Aorta (tissue), 5 donors: ENCODE measurements around the gene RALGDS. TPM values are rescaled to one million over a fixed set of nuclear protein-coding genes. Genes with fewer than 3 reads are reported as not detected.
A peak's percentile ranks its signal among the peaks of the same experiment; 100 is the strongest.
"Not testable (repeated sequence)": the region's sequence is repeated elsewhere in the genome, so short reads cannot be mapped to it uniquely, and the experiment has no call there.

Source experiments
- ATAC-seq: fragments of 200-7000 bp; cut with Tn5 transposase; one replicate; pipeline ENCODE4 v1.9.1; 2022; ENCODE audit warnings: moderate library complexity; ENCODE audit not compliant: low FRiP score
- DNase-seq, 2 donors: peaks; one replicate each; pipeline ENCODE4 v3.0.0-alpha.2; 2020
- H3K27ac ChIP-seq, 2 donors: one replicate each; pipeline ENCODE4 v1.5.1; 2013; ENCODE audit warnings: low read length in 2 of 2, mild to moderate bottlenecking in 2 of 2, moderate library complexity in 2 of 2, control low read depth in 1 of 2, inconsistent platforms in 1 of 2, low read depth in 1 of 2
- H3K27me3 ChIP-seq, 2 donors: one replicate each; pipeline ENCODE4 v1.6.1; 2013; ENCODE audit warnings: control low read depth in 1 of 2, low read length in 1 of 2, mild to moderate bottlenecking in 1 of 2, moderate library complexity in 1 of 2; ENCODE audit not compliant: insufficient read depth in 2 of 2, control insufficient read depth in 1 of 2
- H3K36me3 ChIP-seq, 2 donors: one replicate each; pipeline ENCODE4 v1.6.1; 2013; ENCODE audit warnings: control low read depth in 1 of 2, low read length in 1 of 2, mild to moderate bottlenecking in 1 of 2; ENCODE audit not compliant: insufficient read depth in 2 of 2, control insufficient read depth in 1 of 2
- H3K4me1 ChIP-seq, 2 donors: one replicate each; pipeline ENCODE4 v1.6.1; 2013; ENCODE audit warnings: low read length in 2 of 2, control low read depth in 1 of 2, mild to moderate bottlenecking in 1 of 2, moderate library complexity in 1 of 2; ENCODE audit not compliant: insufficient read depth in 2 of 2, control insufficient read depth in 1 of 2
- H3K4me3 ChIP-seq, 2 donors: one replicate each; pipeline ENCODE4 v1.5.1; 2013; ENCODE audit warnings: low read length in 2 of 2, control low read depth in 1 of 2, mild to moderate bottlenecking in 1 of 2
- H3K9me3 ChIP-seq: one replicate; pipeline ENCODE4 v1.6.1; 2013; ENCODE audit warnings: mild to moderate bottlenecking, low read length; ENCODE audit not compliant: control insufficient read depth
- WGBS, 2 donors: extraction: QIAGEN DNeasy Blood & Tissue Kit; methylation state at CpG; one replicate each; pipeline ENCODE4 v1.1.7; 2013; 5-methylcytosine and 5-hydroxymethylcytosine counted together
- intact Hi-C, 2 donors: fragments of 100-400 bp; cut with DNase I; formaldehyde crosslinking; loops; one replicate each; pipeline versions ENCODE4 v1.14.2 to v1.15.0; 2022
- polyA plus RNA-seq, 2 donors: library from polyadenylated mRNA; stranded (reverse); fragments of 200-250 nt; gene quantifications; one replicate each; pipeline ENCODE4 v1.2.3, GENCODE V29; 2013
- total RNA-seq, 2 donors: library from RNA; stranded (reverse); fragmentation: NEBNext Ultra II Directional; extraction: Animal tissue kit (Norgen Biotek cat#: 25700); gene quantifications; one replicate each; pipeline ENCODE4 v1.2.1, GENCODE V29; 2021
- donor health status: healthy with polysubstance abuse.
- donor health status: Bipolar disorder and iron deficiency.
- donor health status: DM: no; HTN: no; CAD: no.
- donor health status: DM: no; HTN: no; CAD: no.
- donor health status: DM: yes; HTN: yes; CAD: no.

The RALGDS gene
- total and polyA plus RNA-seq, 4 donors, result 19.4 to 61.2 (median 26.4) TPM

DNA sequence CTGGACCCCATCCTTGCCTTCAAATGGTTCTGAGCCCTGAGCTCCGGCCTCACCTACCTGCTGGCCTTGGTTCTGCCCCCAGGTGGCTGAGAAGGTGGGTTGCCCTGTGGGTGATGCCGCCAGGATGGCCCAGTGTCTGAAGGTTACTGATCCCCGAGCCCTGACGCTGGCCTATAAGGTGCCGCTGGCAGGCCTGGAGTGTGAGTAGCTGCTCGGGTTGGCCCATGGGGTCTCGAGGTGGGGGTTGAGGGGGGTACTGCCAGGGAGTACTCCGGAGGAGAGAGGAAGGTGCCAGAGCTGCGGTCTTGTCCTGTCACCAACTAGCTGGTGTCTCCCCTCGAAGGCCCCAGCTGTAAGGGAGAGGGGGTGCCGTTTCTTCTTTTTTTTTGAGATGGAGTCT is 54.0 kb downstream of the RALGDS start:
- no peaks in the 10 kb centered on the region for H3K27me3 ChIP-seq
- DNase-seq (peak in 1 of 2 donors; percentile 65), ATAC-seq (no peak)
- H3K27ac ChIP-seq, result no peak overlapping the region
- WGBS, 2 donors, result 91 to 92% methylated on average over 11 of the region's 11 CpGs
- no peaks in the 10 kb centered on the region for H3K9me3 ChIP-seq
- H3K36me3 ChIP-seq, result no peaks in the 10 kb centered on the region
- intact Hi-C loops, result no loop called here
- no peaks in the 10 kb centered on the region for H3K4me1 ChIP-seq
- H3K4me3 ChIP-seq, result no peak overlapping the region

DNA sequence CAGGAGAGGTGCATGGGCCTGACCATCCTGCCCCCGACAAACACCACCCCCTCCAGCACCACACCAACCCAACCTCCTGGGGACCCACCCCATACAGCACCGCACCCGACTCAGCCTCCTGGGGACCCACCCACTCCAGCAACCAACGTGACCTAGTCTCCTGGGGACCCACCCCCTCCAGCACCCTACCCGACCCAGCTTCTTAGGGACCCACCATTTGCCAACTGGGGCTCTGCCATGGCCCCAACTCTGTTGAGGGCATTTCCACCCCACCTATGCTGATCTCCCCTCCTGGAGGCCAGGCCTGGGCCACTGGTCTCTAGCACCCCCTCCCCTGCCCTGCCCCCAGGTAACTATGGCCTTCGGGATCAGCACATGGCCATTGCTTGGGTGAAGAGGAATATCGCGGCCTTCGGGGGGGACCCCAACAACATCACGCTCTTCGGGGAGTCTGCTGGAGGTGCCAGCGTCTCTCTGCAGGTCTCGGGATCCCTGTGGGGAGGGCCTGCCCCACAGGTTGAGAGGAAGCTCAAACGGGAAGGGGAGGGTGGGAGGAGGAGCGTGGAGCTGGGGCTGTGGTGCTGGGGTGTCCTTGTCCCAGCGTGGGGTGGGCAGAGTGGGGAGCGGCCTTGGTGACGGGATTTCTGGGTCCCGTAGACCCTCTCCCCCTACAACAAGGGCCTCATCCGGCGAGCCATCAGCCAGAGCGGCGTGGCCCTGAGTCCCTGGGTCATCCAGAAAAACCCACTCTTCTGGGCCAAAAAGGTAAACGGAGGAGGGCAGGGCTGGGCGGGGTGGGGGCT is 54.7 kb downstream of the RALGDS start:
- ATAC-seq, result no peak
- 94% methylated on average over 22 to 25 of the region's 25 CpGs for WGBS, 2 donors

DNA sequence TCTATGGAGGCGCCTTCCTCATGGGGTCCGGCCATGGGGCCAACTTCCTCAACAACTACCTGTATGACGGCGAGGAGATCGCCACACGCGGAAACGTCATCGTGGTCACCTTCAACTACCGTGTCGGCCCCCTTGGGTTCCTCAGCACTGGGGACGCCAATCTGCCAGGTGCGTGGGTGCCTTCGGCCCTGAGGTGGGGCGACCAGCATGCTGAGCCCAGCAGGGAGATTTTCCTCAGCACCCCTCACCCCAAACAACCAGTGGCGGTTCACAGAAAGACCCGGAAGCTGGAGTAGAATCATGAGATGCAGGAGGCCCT is 56.0 kb downstream of the RALGDS start:
- Histone ChIP-seq H3K4me1 (no peaks in the 10 kb centered on the region), H3K27me3 (no peaks in the 10 kb centered on the region), H3K27ac (no peak overlapping the region), H3K9me3 (no peaks in the 10 kb centered on the region), H3K36me3 (no peaks in the 10 kb centered on the region), H3K4me3 (no peak overlapping the region)
- intact Hi-C loops, result no loop called here
- WGBS, 2 donors, result 94 to 96% methylated on average over 17 of the region's 17 CpGs
- ATAC-seq (no peak), DNase-seq (no peak)

More for the DNA sequence above, 54.7 kb downstream of the RALGDS start:
- no peaks in the 10 kb centered on the region for H3K4me1 ChIP-seq
- H3K27ac ChIP-seq, result no peak overlapping the region
- intact Hi-C loops, result no loop called here
- no peaks in the 10 kb centered on the region for H3K36me3 ChIP-seq
- peak in 1 of 2 donors; percentile 68 for DNase-seq
- H3K4me3 ChIP-seq, result no peak overlapping the region
- H3K9me3 ChIP-seq, result no peaks in the 10 kb centered on the region
- H3K27me3 ChIP-seq, result no peaks in the 10 kb centered on the region

DNA sequence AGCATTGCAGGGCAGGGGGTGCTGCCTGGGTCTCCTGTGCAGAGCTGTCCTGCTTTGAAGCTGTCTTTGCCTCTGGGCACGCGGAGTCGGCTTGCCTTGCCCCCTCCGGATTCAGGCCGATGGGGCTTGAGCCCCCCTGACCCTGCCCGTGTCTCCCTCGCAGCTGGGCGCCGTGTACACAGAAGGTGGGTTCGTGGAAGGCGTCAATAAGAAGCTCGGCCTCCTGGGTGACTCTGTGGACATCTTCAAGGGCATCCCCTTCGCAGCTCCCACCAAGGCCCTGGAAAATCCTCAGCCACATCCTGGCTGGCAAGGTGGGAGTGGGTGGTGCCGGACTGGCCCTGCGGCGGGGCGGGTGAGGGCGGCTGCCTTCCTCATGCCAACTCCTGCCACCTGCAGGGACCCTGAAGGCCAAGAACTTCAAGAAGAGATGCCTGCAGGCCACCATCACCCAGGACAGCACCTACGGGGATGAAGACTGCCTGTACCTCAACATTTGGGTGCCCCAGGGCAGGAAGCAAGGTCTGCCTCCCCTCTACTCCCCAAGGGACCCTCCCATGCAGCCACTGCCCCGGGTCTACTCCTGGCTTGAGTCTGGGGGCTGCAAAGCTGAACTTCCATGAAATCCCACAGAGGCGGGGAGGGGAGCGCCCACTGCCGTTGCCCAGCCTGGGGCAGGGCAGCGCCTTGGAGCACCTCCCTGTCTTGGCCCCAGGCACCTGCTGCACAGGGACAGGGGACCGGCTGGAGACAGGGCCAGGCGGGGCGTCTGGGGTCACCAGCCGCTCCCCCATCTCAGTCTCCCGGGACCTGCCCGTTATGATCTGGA is 56.6 kb downstream of the RALGDS start:
- H3K4me3 ChIP-seq, result no peak overlapping the region
- no peak for ATAC-seq
- 94% methylated on average over 30 of the region's 30 CpGs for WGBS, 2 donors
- intact Hi-C loops, result no loop called here
- H3K27me3 ChIP-seq, result no peaks in the 10 kb centered on the region
- no peaks in the 10 kb centered on the region for H3K36me3 ChIP-seq
- H3K27ac ChIP-seq, result no peak overlapping the region
- no peaks in the 10 kb centered on the region for H3K4me1 ChIP-seq
- peak in 1 of 2 donors; percentile 69 for DNase-seq
- H3K9me3 ChIP-seq, result no peaks in the 10 kb centered on the region

DNA sequence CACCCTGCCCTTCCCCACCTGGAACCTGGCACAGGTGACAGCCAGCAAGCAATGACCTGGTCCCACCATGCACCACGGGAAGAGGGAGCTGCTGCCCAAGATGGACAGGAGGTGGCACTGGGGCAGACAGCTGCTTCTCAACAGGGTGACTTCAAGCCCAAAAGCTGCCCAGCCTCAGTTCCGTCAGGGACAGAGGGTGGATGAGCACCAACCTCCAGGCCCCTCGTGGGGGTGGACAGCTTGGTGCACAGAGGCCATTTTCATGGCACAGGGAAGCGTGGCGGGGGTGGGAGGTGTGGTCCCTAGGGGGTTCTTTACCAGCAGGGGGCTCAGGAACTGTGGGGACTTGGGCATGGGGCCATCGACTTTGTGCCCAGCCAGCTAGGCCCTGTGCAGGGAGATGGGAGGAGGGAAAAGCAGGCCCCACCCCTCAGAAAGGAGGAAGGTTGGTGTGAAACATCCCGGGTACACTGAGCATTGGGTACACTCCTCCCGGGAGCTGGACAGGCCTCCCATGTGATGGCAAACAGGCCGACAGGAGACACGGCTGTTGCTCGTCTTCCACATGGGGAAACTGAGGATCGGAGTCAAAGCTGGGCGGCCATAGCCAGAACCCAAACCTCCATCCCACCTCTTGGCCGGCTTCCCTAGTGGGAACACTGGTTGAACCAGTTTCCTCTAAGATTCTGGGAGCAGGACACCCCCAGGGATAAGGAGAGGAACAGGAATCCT is 57.4 kb downstream of the RALGDS start:
- no peak for ATAC-seq
- intact Hi-C loops, result no loop called here
- Histone ChIP-seq H3K27me3 (no peaks in the 10 kb centered on the region), H3K36me3 (no peaks in the 10 kb centered on the region), H3K27ac (no peak overlapping the region), H3K4me3 (no peak overlapping the region), H3K9me3 (no peaks in the 10 kb centered on the region), H3K4me1 (no peaks in the 10 kb centered on the region)
- DNase-seq, result peak in 1 of 2 donors; percentile 51
- 83 to 85% methylated on average over 14 of the region's 14 CpGs for WGBS, 2 donors

DNA sequence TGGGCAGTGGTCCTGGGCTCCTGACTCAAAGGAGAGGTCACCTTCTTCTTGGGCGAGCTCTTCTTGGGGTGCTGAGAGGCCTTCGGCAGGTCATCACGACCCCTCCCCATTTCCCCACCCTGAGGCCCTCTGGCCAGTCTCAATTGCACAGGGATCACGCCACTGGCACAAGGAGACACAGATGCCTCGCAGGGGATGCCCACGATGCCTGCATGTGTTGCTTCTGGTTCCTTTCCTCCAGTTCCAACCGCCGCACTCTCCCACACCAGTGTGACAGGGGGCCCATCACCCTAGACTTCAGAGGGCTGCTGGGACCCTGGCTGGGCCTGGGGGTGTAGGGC is 57.9 kb downstream of the RALGDS start:
- H3K4me1 ChIP-seq, result no peaks in the 10 kb centered on the region
- no peaks in the 10 kb centered on the region for H3K27me3 ChIP-seq
- no peak overlapping the region for H3K4me3 ChIP-seq
- H3K9me3 ChIP-seq, result no peaks in the 10 kb centered on the region
- DNase-seq (peak in 1 of 2 donors; percentile 55), ATAC-seq (no peak)
- WGBS, 2 donors, result 83 to 89% methylated on average over 8 of the region's 8 CpGs
- H3K27ac ChIP-seq, result no peak overlapping the region
- no peaks in the 10 kb centered on the region for H3K36me3 ChIP-seq
- intact Hi-C loops, result no loop called here

DNA sequence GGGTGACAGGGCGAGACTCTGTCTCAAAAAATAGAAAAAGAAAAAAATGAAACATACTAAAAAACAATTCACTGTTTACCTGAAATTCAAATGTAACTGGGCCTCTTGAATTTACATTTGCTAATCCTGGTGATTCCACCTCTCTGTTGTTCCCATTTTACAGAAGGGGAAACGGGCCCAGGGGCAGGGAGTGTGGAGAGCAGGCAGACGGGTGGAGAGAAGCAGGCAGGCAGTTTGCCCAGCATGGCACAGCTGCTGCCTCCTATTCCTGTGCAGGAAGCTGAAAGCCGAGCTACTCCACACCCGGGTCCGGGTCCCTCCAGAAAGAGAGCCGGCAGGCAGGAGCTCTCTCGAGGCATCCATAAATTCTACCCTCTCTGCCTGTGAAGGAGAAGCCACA is 58.5 kb downstream of the RALGDS start:
- peak in 1 of 2 donors; percentile 55 for DNase-seq
- H3K9me3 ChIP-seq, ATAC-seq, H3K36me3 ChIP-seq, H3K27ac ChIP-seq, H3K4me1 ChIP-seq, H3K4me3 ChIP-seq, intact Hi-C loops, H3K27me3 ChIP-seq: not testable (repeated sequence)
- WGBS, 2 donors, result 63 to 73% methylated on average over 2 to 4 of the region's 8 CpGs

DNA sequence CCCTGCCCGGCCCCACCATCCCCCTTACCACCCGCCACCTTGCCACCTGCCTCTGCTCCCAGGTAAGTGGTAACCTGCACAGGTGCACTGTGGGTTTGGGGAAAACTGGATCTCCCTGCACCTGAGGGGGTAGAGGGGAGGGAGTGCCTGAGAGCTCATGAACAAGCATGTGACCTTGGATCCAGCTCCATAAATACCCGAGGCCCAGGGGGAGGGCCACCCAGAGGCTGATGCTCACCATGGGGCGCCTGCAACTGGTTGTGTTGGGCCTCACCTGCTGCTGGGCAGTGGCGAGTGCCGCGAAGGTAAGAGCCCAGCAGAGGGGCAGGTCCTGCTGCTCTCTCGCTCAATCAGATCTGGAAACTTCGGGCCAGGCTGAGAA is 59.3 kb downstream of the RALGDS start, which contains the start of gene CEL:
Gene CEL, plus strand, starts transcription at position 218 of the 382 bp plus-strand sequence. Its CDS starts 22 bp downstream, at position 240.
- H3K27ac ChIP-seq, H3K36me3 ChIP-seq, H3K4me1 ChIP-seq, H3K9me3 ChIP-seq, ATAC-seq, H3K4me3 ChIP-seq, H3K27me3 ChIP-seq, intact Hi-C loops: not testable (repeated sequence)
- 74 to 78% methylated on average over 2 to 5 of the region's 9 CpGs for WGBS, 2 donors
- peak in 1 of 2 donors; percentile 23 for DNase-seq
